ENCODE results near the gene SLC35A3.

Gene SLC35A3

GRCh38 chr1:99979091-99979490, 9.3 kb downstream of the SLC35A3 start (continued):
- TF ChIP-seq ZNF610 (tag by site-specific recombination; IDR thresholded peaks at IDR 0.05; ENCODE audit: borderline replicate concordance) (no peak), ZBTB44 (tag by site-specific recombination; IDR thresholded peaks at IDR 0.05) (no peak)

GRCh38 chr1:99980928-99981327, 11.1 kb downstream of the SLC35A3 start:
- H3K27ac ChIP-seq (ENCODE audit: extremely low read depth, low read depth, low read length), result no peak overlapping the region
- ChIA-PET POLR2A (interaction anchor here (0.9 kb wide), 1 partner anchor 11 kb away, joined by 3 read pairs; the partner anchor contains the start of gene SLC35A3), CTCF (no interaction called here)
- H3K9me3 ChIP-seq (ENCODE audit: control insufficient read depth, insufficient read depth, low read depth, low read length), result no peaks in the 10 kb centered on the region
- no peak overlapping the region for H3K4me3 ChIP-seq (ENCODE audit: low read depth, low read length)
- H3K4me1 ChIP-seq (ENCODE audit: control insufficient read depth, insufficient read depth, low read length), result no peaks in the 10 kb centered on the region; the same call in 1 of the 2 replicates
- TF ChIP-seq ZSCAN18 (tag by site-specific recombination; IDR thresholded peaks at IDR 0.05) (no peak), ZSCAN30 (tag by site-specific recombination; IDR thresholded peaks at IDR 0.05) (no peak), ZNF2 (tag by site-specific recombination; IDR thresholded peaks at IDR 0.05) (no peak), ZNF280C (tag by site-specific recombination; IDR thresholded peaks at IDR 0.05) (no peak), ZBTB7A (tag by site-specific recombination; IDR thresholded peaks at IDR 0.05; ENCODE audit: low read depth) (no peak), ZNF768 (tag by site-specific recombination; IDR thresholded peaks at IDR 0.05) (no peak), SETDB1 (IDR thresholded peaks at IDR 0.05; ENCODE audit: insufficient read length, low read length) (no peak), ZNF324 (tag by site-specific recombination; IDR thresholded peaks at IDR 0.05) (no peak), KLF9 (tag by site-specific recombination; IDR thresholded peaks at IDR 0.05; ENCODE audit: low read depth) (no peak), ZNF248 (tag by site-specific recombination; IDR thresholded peaks at IDR 0.05) (no peak), ZNF792 (tag by site-specific recombination; IDR thresholded peaks at IDR 0.05) (no peak), MEIS1 (CRISPR knock-in tag; IDR thresholded peaks at IDR 0.05; ENCODE audit: borderline replicate concordance) (no peak)
- H3K36me3 ChIP-seq (ENCODE audit: control insufficient read depth in 2 of 2, insufficient read depth in 1 of 2, low read length in 2 of 2), result peaks cover 3 to 7% of the 10 kb centered on the region in 2 experiments; a peak in 2 of 3 replicates

GRCh38 chr1:99986656-99987225, 16.9 kb downstream of the SLC35A3 start:
- H3K9me3 ChIP-seq (ENCODE audit: control insufficient read depth, insufficient read depth, low read depth, low read length), result no peaks in the 10 kb centered on the region
- POLR2A ChIA-PET, result interaction anchor here (1.6 kb wide), 1 partner anchor 17 kb away, joined by 5 read pairs; the partner anchor contains the start of gene SLC35A3
- TF ChIP-seq ZNF426 (tag by site-specific recombination; IDR thresholded peaks at IDR 0.05) (no peak), ZNF202 (tag by site-specific recombination; IDR thresholded peaks at IDR 0.05; ENCODE audit: borderline replicate concordance) (no peak), ZNF600 (tag by site-specific recombination; IDR thresholded peaks at IDR 0.05) (no peak), ZNF140 (tag by site-specific recombination; IDR thresholded peaks at IDR 0.05) (no peak), ZNF792 (tag by site-specific recombination; IDR thresholded peaks at IDR 0.05) (no peak), ZNF777 (tag by site-specific recombination; IDR thresholded peaks at IDR 0.05; ENCODE audit: borderline replicate concordance) (no peak), ZNF169 (tag by site-specific recombination; IDR thresholded peaks at IDR 0.05) (no peak), SP3 (tag by site-specific recombination; IDR thresholded peaks at IDR 0.05) (no peak), ZNF404 (tag by site-specific recombination; IDR thresholded peaks at IDR 0.05) (no peak), BCL11A (tag by site-specific recombination; IDR thresholded peaks at IDR 0.05; ENCODE audit: low read depth) (no peak), ZNF776 (tag by site-specific recombination; IDR thresholded peaks at IDR 0.05; ENCODE audit: borderline replicate concordance) (no peak), ELK4 (IDR thresholded peaks at IDR 0.05; ENCODE audit: borderline replicate concordance, low read depth, low read length) (no peak), ZFHX2 (tag by site-specific recombination; conservative IDR thresholded peaks at IDR 0.05) (no peak), KLF7 (tag by site-specific recombination; IDR thresholded peaks at IDR 0.05; ENCODE audit: borderline replicate concordance) (no peak)

More at GRCh38 chr1:99986656-99987225, 16.9 kb downstream of the SLC35A3 start:
- no peaks in the 10 kb centered on the region for H3K4me1 ChIP-seq (ENCODE audit: control insufficient read depth, insufficient read depth, low read length)
- no peak overlapping the region for H3K4me3 ChIP-seq (ENCODE audit: low read depth, low read length)
- H3K36me3 ChIP-seq (ENCODE audit: control insufficient read depth in 2 of 2, insufficient read depth in 1 of 2, low read length in 2 of 2), result peaks cover 0 to 7% of the 10 kb centered on the region in 2 experiments; a peak in 2 of 3 replicates
- CTCF ChIA-PET, result no interaction called here
- no peak overlapping the region for H3K27ac ChIP-seq (ENCODE audit: extremely low read depth, low read depth, low read length)
